Measurements from ENCODE around the gene FKBP4. TPM values are rescaled to one million over a fixed set of nuclear protein-coding genes. Genes with fewer than 3 reads are reported as not detected.

FKBP4 gene
- total RNA-seq, 4 donors from 2014 or later = 27.7 to 42.4 (median 33.7) TPM

- no peak for TF ChIP-seq POLR2A (IDR thresholded peaks at IDR 0.05)
- TF ChIP-seq, protein P1, sequence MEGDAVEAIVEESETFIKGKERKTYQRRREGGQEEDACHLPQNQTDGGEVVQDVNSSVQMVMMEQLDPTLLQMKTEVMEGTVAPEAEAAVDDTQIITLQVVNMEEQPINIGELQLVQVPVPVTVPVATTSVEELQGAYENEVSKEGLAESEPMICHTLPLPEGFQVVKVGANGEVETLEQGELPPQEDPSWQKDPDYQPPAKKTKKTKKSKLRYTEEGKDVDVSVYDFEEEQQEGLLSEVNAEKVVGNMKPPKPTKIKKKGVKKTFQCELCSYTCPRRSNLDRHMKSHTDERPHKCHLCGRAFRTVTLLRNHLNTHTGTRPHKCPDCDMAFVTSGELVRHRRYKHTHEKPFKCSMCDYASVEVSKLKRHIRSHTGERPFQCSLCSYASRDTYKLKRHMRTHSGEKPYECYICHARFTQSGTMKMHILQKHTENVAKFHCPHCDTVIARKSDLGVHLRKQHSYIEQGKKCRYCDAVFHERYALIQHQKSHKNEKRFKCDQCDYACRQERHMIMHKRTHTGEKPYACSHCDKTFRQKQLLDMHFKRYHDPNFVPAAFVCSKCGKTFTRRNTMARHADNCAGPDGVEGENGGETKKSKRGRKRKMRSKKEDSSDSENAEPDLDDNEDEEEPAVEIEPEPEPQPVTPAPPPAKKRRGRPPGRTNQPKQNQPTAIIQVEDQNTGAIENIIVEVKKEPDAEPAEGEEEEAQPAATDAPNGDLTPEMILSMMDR (IDR thresholded peaks at IDR 0.05) = no peak
- H3K9me3 ChIP-seq = no peaks in the 10 kb centered on the region
- H3K27me3 ChIP-seq = no peaks in the 10 kb centered on the region
- H3K4me3 ChIP-seq = no peak overlapping the region
- no peak for DNase-seq
- H3K27ac ChIP-seq = no peak overlapping the region
- no peaks in the 10 kb centered on the region for H3K4me1 ChIP-seq
- peaks cover 0 to 5% (median 0%) of the 10 kb centered on the region in 3 donors for H3K36me3 ChIP-seq
These were observed 50.0 kb downstream of the FKBP4 start for GRCh38 chr12:2844786-2845185.

- TF ChIP-seq POLR2A (IDR thresholded peaks at IDR 0.05) = no peak
- TF ChIP-seq, protein P1 (IDR thresholded peaks at IDR 0.05) = no peak
These were observed 50.5 kb downstream of the FKBP4 start for GRCh38 chr12:2845280-2845679.

GRCh38 chr12:2851931-2852330 lies 57.2 kb downstream of the FKBP4 start:
- no peak overlapping the region for H3K4me3 ChIP-seq
- no peaks in the 10 kb centered on the region for H3K9me3 ChIP-seq
- TF ChIP-seq POLR2A (IDR thresholded peaks at IDR 0.05) = no peak
- TF ChIP-seq, protein P1 (IDR thresholded peaks at IDR 0.05) = no peak
- H3K27ac ChIP-seq = no peak overlapping the region
- no peak for DNase-seq
- H3K36me3 ChIP-seq = no peaks in the 10 kb centered on the region
- H3K4me1 ChIP-seq = peaks cover 0 to 23% (median 0%) of the 10 kb centered on the region in 4 donors
- H3K27me3 ChIP-seq = no peaks in the 10 kb centered on the region

More at GRCh38 chr12:2845280-2845679, 50.5 kb downstream of the FKBP4 start:
- no peak overlapping the region for H3K27ac ChIP-seq
- no peaks in the 10 kb centered on the region for H3K9me3 ChIP-seq
- H3K27me3 ChIP-seq = no peaks in the 10 kb centered on the region
- no peak for DNase-seq
- peaks cover 0 to 5% (median 0%) of the 10 kb centered on the region in 3 donors for H3K36me3 ChIP-seq
- H3K4me3 ChIP-seq = no peak overlapping the region
- no peaks in the 10 kb centered on the region for H3K4me1 ChIP-seq

- peak; percentile 28 to 86 (median 84) for DNase-seq
- Histone ChIP-seq H3K27ac (no peak overlapping the region), H3K36me3 (no peaks in the 10 kb centered on the region), H3K27me3 (no peaks in the 10 kb centered on the region), H3K4me1 (peaks cover 0 to 23% (median 0%) of the 10 kb centered on the region in 4 donors), H3K9me3 (no peaks in the 10 kb centered on the region), H3K4me3 (no peak overlapping the region)
- TF ChIP-seq, protein P1 (IDR thresholded peaks at IDR 0.05) = peak in 5 of 6 experiments; percentile 8 to 77 (median 71)
- no peak for TF ChIP-seq POLR2A (IDR thresholded peaks at IDR 0.05)
These were observed 58.9 kb downstream of the FKBP4 start for GRCh38 chr12:2853626-2854025.

Other genes starting within 250 kb of the FKBP4 start
- gene ITFG2, start 17.7 kb downstream of the FKBP4 start, total RNA-seq = 100 to 1,000 TPM in 2 of 4 donors, 10 to 100 TPM in 2; 50.8 to 119 (median 102) TPM
- not detected for gene NRIP2, start 40.1 kb downstream of the FKBP4 start, total RNA-seq
- gene TEX52, start 62.1 kb downstream of the FKBP4 start, total RNA-seq = 1 to 10 TPM in 1 of 4 donors, not detected in 3; 2.3 TPM
- gene FOXM1, start 82.2 kb downstream of the FKBP4 start, total RNA-seq = 10 to 100 TPM in 2 of 4 donors, 1 to 10 TPM in 2; 6.4 to 31.4 (median 11.2) TPM
- gene RHNO1, start 82.3 kb downstream of the FKBP4 start, total RNA-seq = 10 to 100 TPM in 3 of 4 donors, 1 to 10 TPM in 1; 5.8 to 23.0 (median 17.8) TPM
- gene TULP3, start 95.9 kb downstream of the FKBP4 start, total RNA-seq = 10 to 100 TPM in 3 of 4 donors, 1 to 10 TPM in 1; 7.2 to 63.5 (median 12.6) TPM
- 1 to 10 TPM; 4.3 to 6.6 (median 5.1) TPM for gene TEAD4, start 164.4 kb downstream of the FKBP4 start, total RNA-seq